Endothelial cell (in vitro differentiated cells): ENCODE results near the gene BCOR. TPM values are rescaled to one million over a fixed set of nuclear protein-coding genes. Genes with fewer than 3 reads are reported as not detected.

Experiments used
- DNase-seq: peaks from one replicate; pipeline ENCODE4 v3.0.0; 2021; ENCODE audit warnings: low spot score
- H3K27ac Mint-ChIP-seq: one replicate; pipeline ENCODE4 v1.8.0; 2021; ENCODE audit warnings: mixed read lengths, inconsistent platforms; ENCODE audit not compliant: unreplicated experiment
- H3K27me3 Mint-ChIP-seq: one replicate; pipeline ENCODE4 v1.8.0; 2021; ENCODE audit warnings: mild to moderate bottlenecking, moderate library complexity, mixed read lengths, inconsistent platforms; ENCODE audit not compliant: unreplicated experiment
- H3K36me3 Mint-ChIP-seq: one replicate; pipeline ENCODE4 v1.8.0; 2021; ENCODE audit warnings: mild to moderate bottlenecking, low read depth, mixed read lengths, inconsistent platforms; ENCODE audit not compliant: unreplicated experiment
- H3K4me1 Mint-ChIP-seq: one replicate; pipeline ENCODE4 v1.8.0; 2021; ENCODE audit warnings: mild to moderate bottlenecking, mixed read lengths, inconsistent platforms; ENCODE audit not compliant: unreplicated experiment
- H3K4me3 Mint-ChIP-seq: one replicate; pipeline ENCODE4 v1.8.0; 2021; ENCODE audit warnings: mild to moderate bottlenecking, mixed read lengths, inconsistent platforms; ENCODE audit not compliant: unreplicated experiment
- H3K9me3 Mint-ChIP-seq: one replicate; pipeline ENCODE4 v1.8.0; 2021; ENCODE audit warnings: mixed read lengths, inconsistent platforms; ENCODE audit not compliant: unreplicated experiment
- total RNA-seq: library from RNA; stranded (reverse); fragmentation: NEBNext Ultra II Directional; extraction: Animal tissue kit (Norgen Biotek cat#: 25700); gene quantifications from one replicate; pipeline ENCODE4 v1.2.1, GENCODE V29; 2021; ENCODE audit not compliant: unreplicated experiment
- TF ChIP-seq, protein P1 (sequence below): fragments of 200-600 bp; sonication (generic); IDR thresholded peaks from one replicate; pipeline ENCODE4 v1.5.0; 2021; ENCODE audit warnings: antibody characterized with exemption; ENCODE audit not compliant: unreplicated experiment

BCOR gene
- total RNA-seq, 1 donor from 2014 or later = 34.5 TPM

DNA sequence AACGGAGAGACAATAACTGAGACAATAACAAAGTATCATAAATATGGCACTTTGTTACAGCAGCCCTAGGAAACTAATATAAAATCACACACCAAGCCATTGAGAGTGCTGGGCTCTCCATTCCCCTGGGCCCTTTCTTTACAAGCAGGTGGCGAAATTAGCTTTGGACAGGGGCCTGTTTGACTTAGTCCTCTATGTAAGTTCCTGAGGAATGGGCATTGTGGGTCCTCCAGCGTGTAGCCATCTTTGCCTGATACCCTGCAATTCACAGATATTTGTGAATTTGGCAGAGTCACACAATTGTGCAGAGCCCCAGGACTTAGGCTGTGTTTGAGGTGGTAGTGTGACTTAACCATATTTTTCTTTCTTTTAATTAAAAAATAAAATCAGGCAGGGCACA lies 67.6 kb downstream of the BCOR start:
- no peaks in the 10 kb centered on the region for H3K9me3 Mint-ChIP-seq
- H3K4me3 Mint-ChIP-seq = no peak overlapping the region

DNA sequence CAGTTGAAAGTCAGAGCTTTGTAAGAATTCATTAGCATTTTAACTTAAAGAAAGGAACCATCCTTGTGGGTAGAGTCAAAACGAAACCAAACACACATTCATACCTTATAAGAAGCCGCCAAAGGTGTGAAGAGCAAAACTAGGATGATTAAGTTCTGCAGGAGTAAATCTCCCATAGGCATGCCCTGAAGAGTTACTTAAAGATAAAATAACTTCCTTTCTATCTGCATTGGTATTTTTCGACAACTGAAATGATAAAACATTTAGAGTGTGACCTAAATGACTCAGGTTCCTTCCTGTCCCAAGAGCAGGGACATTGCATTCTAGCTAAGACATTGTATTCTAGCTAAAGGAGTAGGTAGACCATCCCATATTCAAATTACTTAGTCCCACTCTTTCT lies 75.3 kb downstream of the BCOR start:
- no peaks in the 10 kb centered on the region for H3K4me1 Mint-ChIP-seq
- no peaks in the 10 kb centered on the region for H3K9me3 Mint-ChIP-seq
- H3K36me3 Mint-ChIP-seq = no peaks in the 10 kb centered on the region
- peaks cover 2% of the 10 kb centered on the region for H3K27me3 Mint-ChIP-seq
- no peak for DNase-seq
- TF ChIP-seq, protein P1, sequence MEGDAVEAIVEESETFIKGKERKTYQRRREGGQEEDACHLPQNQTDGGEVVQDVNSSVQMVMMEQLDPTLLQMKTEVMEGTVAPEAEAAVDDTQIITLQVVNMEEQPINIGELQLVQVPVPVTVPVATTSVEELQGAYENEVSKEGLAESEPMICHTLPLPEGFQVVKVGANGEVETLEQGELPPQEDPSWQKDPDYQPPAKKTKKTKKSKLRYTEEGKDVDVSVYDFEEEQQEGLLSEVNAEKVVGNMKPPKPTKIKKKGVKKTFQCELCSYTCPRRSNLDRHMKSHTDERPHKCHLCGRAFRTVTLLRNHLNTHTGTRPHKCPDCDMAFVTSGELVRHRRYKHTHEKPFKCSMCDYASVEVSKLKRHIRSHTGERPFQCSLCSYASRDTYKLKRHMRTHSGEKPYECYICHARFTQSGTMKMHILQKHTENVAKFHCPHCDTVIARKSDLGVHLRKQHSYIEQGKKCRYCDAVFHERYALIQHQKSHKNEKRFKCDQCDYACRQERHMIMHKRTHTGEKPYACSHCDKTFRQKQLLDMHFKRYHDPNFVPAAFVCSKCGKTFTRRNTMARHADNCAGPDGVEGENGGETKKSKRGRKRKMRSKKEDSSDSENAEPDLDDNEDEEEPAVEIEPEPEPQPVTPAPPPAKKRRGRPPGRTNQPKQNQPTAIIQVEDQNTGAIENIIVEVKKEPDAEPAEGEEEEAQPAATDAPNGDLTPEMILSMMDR = no peak
- no peak overlapping the region for H3K27ac Mint-ChIP-seq
- no peak overlapping the region for H3K4me3 Mint-ChIP-seq

More for the DNA sequence above, 67.6 kb downstream of the BCOR start:
- DNase-seq = no peak
- no peaks in the 10 kb centered on the region for H3K4me1 Mint-ChIP-seq
- TF ChIP-seq, protein P1 = no peak
- no peak overlapping the region for H3K27ac Mint-ChIP-seq
- H3K36me3 Mint-ChIP-seq = no peaks in the 10 kb centered on the region
- peaks cover 2% of the 10 kb centered on the region for H3K27me3 Mint-ChIP-seq

DNA sequence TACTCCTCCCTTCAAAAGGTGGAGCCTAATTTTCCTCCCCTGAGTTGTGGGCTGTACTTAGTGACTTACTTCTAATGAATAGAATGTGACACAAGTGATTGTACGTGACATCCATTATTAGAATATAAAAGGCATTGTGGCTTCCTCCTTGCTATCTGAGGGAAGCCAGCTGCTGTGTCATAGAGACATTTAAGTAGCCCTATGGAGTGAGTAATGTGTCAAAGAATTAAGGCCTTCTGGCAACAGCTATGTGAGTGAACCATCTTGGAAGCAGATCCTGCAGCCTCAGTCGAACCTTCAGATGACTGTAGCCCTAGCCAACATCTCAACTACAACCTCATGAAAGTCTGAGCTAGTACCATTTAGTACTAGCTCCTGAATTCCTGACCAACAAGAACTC lies 76.1 kb downstream of the BCOR start:
- H3K9me3 Mint-ChIP-seq = no peaks in the 10 kb centered on the region
- no peaks in the 10 kb centered on the region for H3K4me1 Mint-ChIP-seq
- H3K27ac Mint-ChIP-seq = no peak overlapping the region
- TF ChIP-seq, protein P1 = no peak
- H3K4me3 Mint-ChIP-seq = no peak overlapping the region
- H3K27me3 Mint-ChIP-seq = peaks cover 3% of the 10 kb centered on the region
- DNase-seq = no peak
- no peaks in the 10 kb centered on the region for H3K36me3 Mint-ChIP-seq

DNA sequence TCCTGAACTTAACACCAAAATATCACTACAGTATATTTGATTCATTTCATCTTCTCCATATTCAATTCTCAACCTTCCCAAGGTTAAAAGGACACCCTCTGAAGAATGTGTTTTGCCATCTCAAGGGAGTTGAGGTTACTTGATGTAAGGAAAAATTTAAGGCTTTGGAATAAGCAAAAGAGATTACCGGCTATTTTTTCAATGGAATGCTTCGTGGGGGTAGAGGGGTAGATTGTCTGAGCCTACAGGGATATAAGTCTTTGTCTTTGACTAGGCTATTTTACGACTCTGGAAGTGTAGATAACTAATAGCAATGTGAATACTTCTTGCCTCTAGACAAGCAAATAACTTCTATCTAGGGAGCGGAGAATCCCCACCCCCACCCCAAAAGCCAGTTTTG lies 78.2 kb downstream of the BCOR start:
- Mint-ChIP-seq H3K4me1 (peaks cover 3% of the 10 kb centered on the region), H3K4me3 (no peak overlapping the region), H3K27me3 (peaks cover 4% of the 10 kb centered on the region), H3K9me3 (no peaks in the 10 kb centered on the region), H3K36me3 (no peaks in the 10 kb centered on the region), H3K27ac (no peak overlapping the region)
- no peak for DNase-seq
- TF ChIP-seq, protein P1 = no peak

DNA sequence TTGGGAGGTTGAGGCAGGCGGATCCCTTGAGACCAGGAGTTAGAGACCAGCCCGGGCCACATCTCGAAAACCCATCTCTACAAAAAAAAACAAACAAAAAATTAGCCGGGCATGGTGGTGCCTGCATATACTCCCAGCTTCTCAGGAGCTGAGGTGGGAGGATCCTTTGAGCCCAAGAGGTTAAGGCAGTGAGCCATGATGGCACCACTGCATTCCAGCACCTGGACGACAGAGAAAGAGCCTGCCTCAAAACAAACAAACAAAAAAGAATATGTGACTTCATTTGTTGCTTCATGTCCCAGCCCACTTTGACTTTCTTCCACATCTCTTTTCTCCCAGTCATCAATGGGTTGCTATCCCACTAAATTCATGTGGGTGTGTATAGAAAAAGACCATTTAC lies 79.7 kb downstream of the BCOR start:
- Mint-ChIP-seq H3K27ac (no peak overlapping the region), H3K4me1 (peaks cover 3% of the 10 kb centered on the region), H3K27me3 (peaks cover 3% of the 10 kb centered on the region), H3K36me3 (no peaks in the 10 kb centered on the region), H3K9me3 (no peaks in the 10 kb centered on the region), H3K4me3 (no peak overlapping the region)
- TF ChIP-seq, protein P1 = no peak
- no peak for DNase-seq
